B cell (primary cell): ENCODE measurements around the gene SNX10.

Experiments used
- EZH2 ChIP-seq: IDR thresholded peaks from 2 replicates; pipeline ENCODE4 v1.6.1; 2012; ENCODE audit warnings: borderline replicate concordance, low read depth, mild to moderate bottlenecking, moderate library complexity, low read length; ENCODE audit not compliant: insufficient read depth, poor library complexity, severe bottlenecking
- TF ChIP-seq, protein P1 (sequence below): fragments of 200-600 bp; IDR thresholded peaks from one replicate; pipeline ENCODE4 v1.8.0; 2022; ENCODE audit warnings: antibody characterized with exemption, mild to moderate bottlenecking

DNA sequence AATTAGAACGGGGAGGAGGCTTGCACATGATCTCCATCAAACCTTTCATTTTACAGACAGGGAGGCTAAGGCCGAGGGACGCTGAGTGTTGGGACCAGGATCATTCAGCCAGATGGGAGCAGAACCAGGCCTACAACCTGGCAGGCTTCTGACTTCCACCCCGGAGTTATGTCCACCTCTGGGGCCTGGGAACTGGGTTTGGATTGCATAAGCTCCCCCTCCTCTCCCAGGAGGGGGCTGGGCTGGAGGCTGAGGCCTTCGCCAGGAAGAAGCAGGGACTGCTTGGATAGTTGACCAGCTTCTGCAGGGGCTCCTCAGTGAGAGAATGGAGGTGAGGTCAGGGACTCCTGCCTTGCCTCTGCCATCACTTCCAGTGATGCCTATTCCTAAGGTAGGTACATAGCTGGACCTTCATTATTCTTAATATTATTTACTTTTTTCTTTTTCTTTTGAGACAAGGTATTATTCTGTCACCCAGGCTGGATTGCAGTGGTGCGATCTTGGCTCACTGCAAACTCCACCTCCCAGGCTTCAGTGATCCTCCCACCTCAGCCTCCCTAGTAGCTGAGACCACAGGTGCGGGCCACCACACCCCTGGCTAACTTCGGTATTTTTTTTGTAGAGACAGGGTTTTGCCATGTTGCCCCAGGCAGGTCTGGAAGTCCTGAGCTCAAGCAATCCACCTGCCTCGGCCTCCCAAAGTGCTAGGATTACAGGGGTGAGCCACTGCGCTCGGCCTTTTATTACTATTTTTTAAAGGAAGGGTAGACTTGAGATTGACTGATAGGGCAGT is 1.3 kb downstream of the SNX10 start:
- TF ChIP-seq EZH2 = no peak
- TF ChIP-seq, protein P1, sequence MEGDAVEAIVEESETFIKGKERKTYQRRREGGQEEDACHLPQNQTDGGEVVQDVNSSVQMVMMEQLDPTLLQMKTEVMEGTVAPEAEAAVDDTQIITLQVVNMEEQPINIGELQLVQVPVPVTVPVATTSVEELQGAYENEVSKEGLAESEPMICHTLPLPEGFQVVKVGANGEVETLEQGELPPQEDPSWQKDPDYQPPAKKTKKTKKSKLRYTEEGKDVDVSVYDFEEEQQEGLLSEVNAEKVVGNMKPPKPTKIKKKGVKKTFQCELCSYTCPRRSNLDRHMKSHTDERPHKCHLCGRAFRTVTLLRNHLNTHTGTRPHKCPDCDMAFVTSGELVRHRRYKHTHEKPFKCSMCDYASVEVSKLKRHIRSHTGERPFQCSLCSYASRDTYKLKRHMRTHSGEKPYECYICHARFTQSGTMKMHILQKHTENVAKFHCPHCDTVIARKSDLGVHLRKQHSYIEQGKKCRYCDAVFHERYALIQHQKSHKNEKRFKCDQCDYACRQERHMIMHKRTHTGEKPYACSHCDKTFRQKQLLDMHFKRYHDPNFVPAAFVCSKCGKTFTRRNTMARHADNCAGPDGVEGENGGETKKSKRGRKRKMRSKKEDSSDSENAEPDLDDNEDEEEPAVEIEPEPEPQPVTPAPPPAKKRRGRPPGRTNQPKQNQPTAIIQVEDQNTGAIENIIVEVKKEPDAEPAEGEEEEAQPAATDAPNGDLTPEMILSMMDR = no peak
